GM23338 (cell line): ENCODE data around the gene CDH5. TPM values are rescaled to one million over a fixed set of nuclear protein-coding genes. Genes with fewer than 3 reads are reported as not detected.

Source experiments
- CREB1 ChIP-seq: fragments of 250-450 bp; sonication (Bioruptor Pico); IDR thresholded peaks from 2 replicates; pipeline ENCODE4 v1.5.0; 2020; ENCODE audit warnings: low read depth, mild to moderate bottlenecking, moderate library complexity
- STAT1 ChIP-seq: IDR thresholded peaks from one replicate; pipeline ENCODE4 v1.6.1; 2016; ENCODE audit warnings: antibody characterized with exemption; ENCODE audit not compliant: unreplicated experiment
- polyA plus RNA-seq: library from polyadenylated mRNA; unstranded; fragments of >200 nt; fragmentation: Nextera tagmentation; extraction: Ambion mirVana; gene quantifications from 2 replicates; pipeline ENCODE4 v1.2.1, GENCODE V29; 2016
- total RNA-seq: library from RNA; depleted of rRNA; stranded (reverse); fragments of >200 nt; shearing (Covaris generic); gene quantifications from 2 replicates; pipeline ENCODE4 v1.2.3, GENCODE V29; 2014
- TF ChIP-seq, protein P1 (sequence below): fragments of 250-450 bp; sonication (Bioruptor Pico); IDR thresholded peaks from 2 replicates; pipeline ENCODE4 v1.5.0; 2020; ENCODE audit warnings: mild to moderate bottlenecking, moderate library complexity
- TF ChIP-seq, protein P2 (sequence below): IDR thresholded peaks from one replicate; pipeline ENCODE4 v1.6.1; 2018; ENCODE audit warnings: antibody characterized with exemption; ENCODE audit not compliant: unreplicated experiment
- TF ChIP-seq, protein P3 (sequence below), 2 experiments: fragments of 200-600 bp in 1 of 2; sonication (generic) in 1 of 2; conservative IDR thresholded peaks; 2 replicates each; pipeline versions ENCODE4 v1.5.1 to v1.6.1; 2016 to 2017; ENCODE audit warnings: antibody characterized with exemption in 2 of 2, low read depth in 2 of 2, mild to moderate bottlenecking in 2 of 2, moderate library complexity in 1 of 2

The CDH5 gene
- total and polyA plus RNA-seq, 2 experiments from 2014 or later: 0.18 TPM; not detected in 1

DNA sequence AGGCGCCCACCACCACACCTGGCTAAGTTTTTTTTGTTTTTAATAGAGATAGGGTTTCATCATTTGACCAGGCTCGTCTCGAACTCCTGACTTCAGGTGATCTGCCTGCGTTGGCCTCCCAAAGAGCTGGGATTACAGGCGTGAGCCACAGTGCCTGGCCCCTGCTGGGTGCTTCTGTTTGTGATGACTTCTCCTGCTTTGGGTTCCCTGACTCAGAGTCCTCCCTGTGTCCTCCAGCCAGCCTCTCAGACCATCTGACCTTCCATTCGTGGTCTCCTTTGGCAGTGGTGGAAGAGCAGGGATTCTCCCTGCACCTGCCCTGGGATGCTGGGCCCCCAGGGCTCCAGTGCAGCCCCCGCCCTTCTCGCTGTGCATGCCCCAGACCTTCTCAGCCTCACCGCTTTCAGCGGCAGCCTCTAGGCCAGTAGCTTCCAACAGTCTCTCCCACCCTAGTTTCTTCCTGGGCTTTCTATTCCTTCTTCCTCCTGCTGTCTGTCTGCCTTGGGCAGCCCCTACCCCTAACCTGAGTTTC is 73.8 kb downstream of the CDH5 start (continued):
- TF ChIP-seq, protein P1, sequence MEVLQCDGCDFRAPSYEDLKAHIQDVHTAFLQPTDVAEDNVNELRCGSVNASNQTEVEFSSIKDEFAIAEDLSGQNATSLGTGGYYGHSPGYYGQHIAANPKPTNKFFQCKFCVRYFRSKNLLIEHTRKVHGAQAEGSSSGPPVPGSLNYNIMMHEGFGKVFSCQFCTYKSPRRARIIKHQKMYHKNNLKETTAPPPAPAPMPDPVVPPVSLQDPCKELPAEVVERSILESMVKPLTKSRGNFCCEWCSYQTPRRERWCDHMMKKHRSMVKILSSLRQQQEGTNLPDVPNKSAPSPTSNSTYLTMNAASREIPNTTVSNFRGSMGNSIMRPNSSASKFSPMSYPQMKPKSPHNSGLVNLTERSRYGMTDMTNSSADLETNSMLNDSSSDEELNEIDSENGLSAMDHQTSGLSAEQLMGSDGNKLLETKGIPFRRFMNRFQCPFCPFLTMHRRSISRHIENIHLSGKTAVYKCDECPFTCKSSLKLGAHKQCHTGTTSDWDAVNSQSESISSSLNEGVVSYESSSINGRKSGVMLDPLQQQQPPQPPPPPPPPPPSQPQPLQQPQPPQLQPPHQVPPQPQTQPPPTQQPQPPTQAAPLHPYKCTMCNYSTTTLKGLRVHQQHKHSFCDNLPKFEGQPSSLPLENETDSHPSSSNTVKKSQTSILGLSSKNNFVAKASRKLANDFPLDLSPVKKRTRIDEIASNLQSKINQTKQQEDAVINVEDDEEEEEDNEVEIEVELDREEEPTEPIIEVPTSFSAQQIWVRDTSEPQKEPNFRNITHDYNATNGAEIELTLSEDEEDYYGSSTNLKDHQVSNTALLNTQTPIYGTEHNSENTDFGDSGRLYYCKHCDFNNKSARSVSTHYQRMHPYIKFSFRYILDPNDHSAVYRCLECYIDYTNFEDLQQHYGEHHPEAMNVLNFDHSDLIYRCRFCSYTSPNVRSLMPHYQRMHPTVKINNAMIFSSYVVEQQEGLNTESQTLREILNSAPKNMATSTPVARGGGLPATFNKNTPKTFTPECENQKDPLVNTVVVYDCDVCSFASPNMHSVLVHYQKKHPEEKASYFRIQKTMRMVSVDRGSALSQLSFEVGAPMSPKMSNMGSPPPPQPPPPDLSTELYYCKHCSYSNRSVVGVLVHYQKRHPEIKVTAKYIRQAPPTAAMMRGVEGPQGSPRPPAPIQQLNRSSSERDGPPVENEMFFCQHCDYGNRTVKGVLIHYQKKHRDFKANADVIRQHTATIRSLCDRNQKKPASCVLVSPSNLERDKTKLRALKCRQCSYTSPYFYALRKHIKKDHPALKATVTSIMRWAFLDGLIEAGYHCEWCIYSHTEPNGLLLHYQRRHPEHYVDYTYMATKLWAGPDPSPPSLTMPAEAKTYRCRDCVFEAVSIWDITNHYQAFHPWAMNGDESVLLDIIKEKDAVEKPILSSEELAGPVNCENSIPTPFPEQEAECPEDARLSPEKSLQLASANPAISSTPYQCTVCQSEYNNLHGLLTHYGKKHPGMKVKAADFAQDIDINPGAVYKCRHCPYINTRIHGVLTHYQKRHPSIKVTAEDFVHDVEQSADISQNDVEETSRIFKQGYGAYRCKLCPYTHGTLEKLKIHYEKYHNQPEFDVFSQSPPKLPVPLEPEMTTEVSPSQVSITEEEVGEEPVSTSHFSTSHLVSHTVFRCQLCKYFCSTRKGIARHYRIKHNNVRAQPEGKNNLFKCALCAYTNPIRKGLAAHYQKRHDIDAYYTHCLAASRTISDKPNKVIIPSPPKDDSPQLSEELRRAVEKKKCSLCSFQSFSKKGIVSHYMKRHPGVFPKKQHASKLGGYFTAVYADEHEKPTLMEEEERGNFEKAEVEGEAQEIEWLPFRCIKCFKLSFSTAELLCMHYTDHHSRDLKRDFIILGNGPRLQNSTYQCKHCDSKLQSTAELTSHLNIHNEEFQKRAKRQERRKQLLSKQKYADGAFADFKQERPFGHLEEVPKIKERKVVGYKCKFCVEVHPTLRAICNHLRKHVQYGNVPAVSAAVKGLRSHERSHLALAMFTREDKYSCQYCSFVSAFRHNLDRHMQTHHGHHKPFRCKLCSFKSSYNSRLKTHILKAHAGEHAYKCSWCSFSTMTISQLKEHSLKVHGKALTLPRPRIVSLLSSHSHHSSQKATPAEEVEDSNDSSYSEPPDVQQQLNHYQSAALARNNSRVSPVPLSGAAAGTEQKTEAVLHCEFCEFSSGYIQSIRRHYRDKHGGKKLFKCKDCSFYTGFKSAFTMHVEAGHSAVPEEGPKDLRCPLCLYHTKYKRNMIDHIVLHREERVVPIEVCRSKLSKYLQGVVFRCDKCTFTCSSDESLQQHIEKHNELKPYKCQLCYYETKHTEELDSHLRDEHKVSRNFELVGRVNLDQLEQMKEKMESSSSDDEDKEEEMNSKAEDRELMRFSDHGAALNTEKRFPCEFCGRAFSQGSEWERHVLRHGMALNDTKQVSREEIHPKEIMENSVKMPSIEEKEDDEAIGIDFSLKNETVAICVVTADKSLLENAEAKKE (CRISPR knock-in tag): no peak
- TF ChIP-seq, protein P2, sequence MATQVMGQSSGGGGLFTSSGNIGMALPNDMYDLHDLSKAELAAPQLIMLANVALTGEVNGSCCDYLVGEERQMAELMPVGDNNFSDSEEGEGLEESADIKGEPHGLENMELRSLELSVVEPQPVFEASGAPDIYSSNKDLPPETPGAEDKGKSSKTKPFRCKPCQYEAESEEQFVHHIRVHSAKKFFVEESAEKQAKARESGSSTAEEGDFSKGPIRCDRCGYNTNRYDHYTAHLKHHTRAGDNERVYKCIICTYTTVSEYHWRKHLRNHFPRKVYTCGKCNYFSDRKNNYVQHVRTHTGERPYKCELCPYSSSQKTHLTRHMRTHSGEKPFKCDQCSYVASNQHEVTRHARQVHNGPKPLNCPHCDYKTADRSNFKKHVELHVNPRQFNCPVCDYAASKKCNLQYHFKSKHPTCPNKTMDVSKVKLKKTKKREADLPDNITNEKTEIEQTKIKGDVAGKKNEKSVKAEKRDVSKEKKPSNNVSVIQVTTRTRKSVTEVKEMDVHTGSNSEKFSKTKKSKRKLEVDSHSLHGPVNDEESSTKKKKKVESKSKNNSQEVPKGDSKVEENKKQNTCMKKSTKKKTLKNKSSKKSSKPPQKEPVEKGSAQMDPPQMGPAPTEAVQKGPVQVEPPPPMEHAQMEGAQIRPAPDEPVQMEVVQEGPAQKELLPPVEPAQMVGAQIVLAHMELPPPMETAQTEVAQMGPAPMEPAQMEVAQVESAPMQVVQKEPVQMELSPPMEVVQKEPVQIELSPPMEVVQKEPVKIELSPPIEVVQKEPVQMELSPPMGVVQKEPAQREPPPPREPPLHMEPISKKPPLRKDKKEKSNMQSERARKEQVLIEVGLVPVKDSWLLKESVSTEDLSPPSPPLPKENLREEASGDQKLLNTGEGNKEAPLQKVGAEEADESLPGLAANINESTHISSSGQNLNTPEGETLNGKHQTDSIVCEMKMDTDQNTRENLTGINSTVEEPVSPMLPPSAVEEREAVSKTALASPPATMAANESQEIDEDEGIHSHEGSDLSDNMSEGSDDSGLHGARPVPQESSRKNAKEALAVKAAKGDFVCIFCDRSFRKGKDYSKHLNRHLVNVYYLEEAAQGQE: no peak
- TF ChIP-seq, protein P3, sequence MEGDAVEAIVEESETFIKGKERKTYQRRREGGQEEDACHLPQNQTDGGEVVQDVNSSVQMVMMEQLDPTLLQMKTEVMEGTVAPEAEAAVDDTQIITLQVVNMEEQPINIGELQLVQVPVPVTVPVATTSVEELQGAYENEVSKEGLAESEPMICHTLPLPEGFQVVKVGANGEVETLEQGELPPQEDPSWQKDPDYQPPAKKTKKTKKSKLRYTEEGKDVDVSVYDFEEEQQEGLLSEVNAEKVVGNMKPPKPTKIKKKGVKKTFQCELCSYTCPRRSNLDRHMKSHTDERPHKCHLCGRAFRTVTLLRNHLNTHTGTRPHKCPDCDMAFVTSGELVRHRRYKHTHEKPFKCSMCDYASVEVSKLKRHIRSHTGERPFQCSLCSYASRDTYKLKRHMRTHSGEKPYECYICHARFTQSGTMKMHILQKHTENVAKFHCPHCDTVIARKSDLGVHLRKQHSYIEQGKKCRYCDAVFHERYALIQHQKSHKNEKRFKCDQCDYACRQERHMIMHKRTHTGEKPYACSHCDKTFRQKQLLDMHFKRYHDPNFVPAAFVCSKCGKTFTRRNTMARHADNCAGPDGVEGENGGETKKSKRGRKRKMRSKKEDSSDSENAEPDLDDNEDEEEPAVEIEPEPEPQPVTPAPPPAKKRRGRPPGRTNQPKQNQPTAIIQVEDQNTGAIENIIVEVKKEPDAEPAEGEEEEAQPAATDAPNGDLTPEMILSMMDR (conservative IDR thresholded peaks at IDR 0.05; ENCODE audit: low read depth in 2 of 2): no peak
- TF ChIP-seq STAT1 (no peak), CREB1 (no peak)
